CD4-positive, alpha-beta memory T cell (primary cell): ENCODE measurements around the gene POLE. TPM values are rescaled to one million over a fixed set of nuclear protein-coding genes. Genes with fewer than 3 reads are reported as not detected.
A peak's percentile ranks its signal among the peaks of the same experiment; 100 is the strongest.

ENCODE experiments used
- CTCF ChIA-PET: fragments of 350-600 bp; sonication (Branson Sonifier 250); formaldehyde crosslinking; loops from one replicate; lab custom pipeline; 2021; ENCODE audit warnings: inconsistent platforms; ENCODE audit not compliant: partially characterized antibody; lab: Charles Lee
- POLR2A ChIA-PET: fragments of 350-600 bp; sonication (Branson Sonifier 250); formaldehyde crosslinking; loops from one replicate; lab custom pipeline; 2021; ENCODE audit not compliant: partially characterized antibody; lab: Charles Lee
- DNase-seq, 5 donors: peaks; one replicate each; pipeline versions ENCODE4 v3.0.0 to v3.0.0-alpha.2; 2020 to 2022; ENCODE audit warnings: mixed read lengths in 1 of 5
- H3K27ac ChIP-seq: one replicate; pipeline ENCODE4 v1.7.0; 2013; ENCODE audit warnings: low read depth, low read length
- H3K27me3 ChIP-seq: 2 replicates; pipeline ENCODE4 v1.7.0; 2013; ENCODE audit warnings: mild to moderate bottlenecking, low read length, moderate library complexity; ENCODE audit not compliant: insufficient read depth
- H3K36me3 ChIP-seq: 2 replicates; pipeline ENCODE4 v1.7.0; 2013; ENCODE audit warnings: mild to moderate bottlenecking, low read length, moderate library complexity; ENCODE audit not compliant: insufficient read depth
- H3K4me1 ChIP-seq: 2 replicates; pipeline ENCODE4 v1.7.0; 2013; ENCODE audit warnings: mild to moderate bottlenecking, low read length, moderate library complexity; ENCODE audit not compliant: insufficient read depth
- H3K4me3 ChIP-seq, 2 donors: one replicate each; pipeline ENCODE4 v1.7.0; 2013; ENCODE audit warnings: low read length in 2 of 2, mild to moderate bottlenecking in 1 of 2
- H3K9me3 ChIP-seq, 2 donors: one replicate each; pipeline ENCODE4 v1.7.0; 2013; ENCODE audit warnings: low read length in 2 of 2, control low read depth in 1 of 2; ENCODE audit not compliant: control insufficient read depth in 1 of 2
- H3K27ac Mint-ChIP-seq, 7 donors: one replicate each; pipeline ENCODE4 v1.8.0; 2020 to 2021; ENCODE audit warnings: mixed read lengths in 7 of 7, mild to moderate bottlenecking in 6 of 7, inconsistent platforms in 3 of 7, moderate library complexity in 3 of 7
- H3K27me3 Mint-ChIP-seq, 2 donors: one replicate each; pipeline ENCODE4 v1.8.0; 2020 to 2021; ENCODE audit warnings: mixed read lengths in 2 of 2
- H3K36me3 Mint-ChIP-seq, 2 donors: one replicate each; pipeline ENCODE4 v1.8.0; 2020 to 2021; ENCODE audit warnings: mixed read lengths in 2 of 2, inconsistent platforms in 1 of 2, mild to moderate bottlenecking in 1 of 2
- H3K4me1 Mint-ChIP-seq, 4 donors: one replicate each; pipeline ENCODE4 v1.8.0; 2020 to 2021; ENCODE audit warnings: mixed read lengths in 4 of 4, mild to moderate bottlenecking in 1 of 4
- H3K4me3 Mint-ChIP-seq, 8 donors: one replicate each; pipeline ENCODE4 v1.8.0; 2020 to 2021; ENCODE audit warnings: mixed read lengths in 8 of 8, mild to moderate bottlenecking in 7 of 8, moderate library complexity in 6 of 8, inconsistent platforms in 3 of 8
- H3K9me3 Mint-ChIP-seq, 8 donors: one replicate each; pipeline ENCODE4 v1.8.0; 2020 to 2021; ENCODE audit warnings: mixed read lengths in 8 of 8, mild to moderate bottlenecking in 5 of 8, inconsistent platforms in 3 of 8, moderate library complexity in 1 of 8
- intact Hi-C: fragments of 100-400 bp; cut with micrococcal nuclease; formaldehyde crosslinking; loops from one replicate; pipeline ENCODE4 v1.15.1; 2023
- polyA plus RNA-seq, 2 donors: library from polyadenylated mRNA; unstranded; fragments of 300-500 nt; fragmentation: Illumina TruSeq; gene quantifications; one replicate each; pipeline ENCODE4 v1.2.3, GENCODE V29; 2021
- total RNA-seq, 2 experiments: library from RNA; stranded (reverse); gene quantifications; one replicate each; pipeline ENCODE4 v1.2.3, GENCODE V29; 2021

Gene POLE
- total and polyA plus RNA-seq, 4 experiments from 2014 or later, result 2.2 to 75.4 (median 37.9) TPM

GRCh38 chr12:132677492-132677891 lies 9.7 kb downstream of the POLE start:
- POLR2A ChIA-PET, result no interaction called here
- Histone ChIP-seq H3K4me3 (no peak overlapping the region), H3K27me3 (no peaks in the 10 kb centered on the region), H3K36me3 (peaks cover 44% of the 10 kb centered on the region), H3K4me1 (peaks cover 3% of the 10 kb centered on the region), H3K9me3 (no peaks in the 10 kb centered on the region), H3K27ac (no peak overlapping the region)
- intact Hi-C loops, result no loop called here
- no peak overlapping the region for H3K4me3 Mint-ChIP-seq
- CTCF ChIA-PET, result no interaction called here
- no peak for DNase-seq
- H3K4me1 Mint-ChIP-seq, result peaks cover 0 to 18% (median 6%) of the 10 kb centered on the region in 4 donors
- no peaks in the 10 kb centered on the region for H3K27me3 Mint-ChIP-seq
- no peaks in the 10 kb centered on the region for H3K9me3 Mint-ChIP-seq
- peaks cover 41 to 67% of the 10 kb centered on the region in 2 donors for H3K36me3 Mint-ChIP-seq
- no peak overlapping the region for H3K27ac Mint-ChIP-seq

GRCh38 chr12:132675757-132676432 lies 11.2 kb downstream of the POLE start:
- POLR2A ChIA-PET, result no interaction called here
- Histone ChIP-seq H3K36me3 (peaks cover 52% of the 10 kb centered on the region), H3K27me3 (no peaks in the 10 kb centered on the region), H3K27ac (no peak overlapping the region), H3K4me3 (no peak overlapping the region), H3K9me3 (no peaks in the 10 kb centered on the region), H3K4me1 (peaks cover 5% of the 10 kb centered on the region)
- peaks cover 0 to 1% (median 0%) of the 10 kb centered on the region in 8 donors for H3K9me3 Mint-ChIP-seq
- H3K27me3 Mint-ChIP-seq, result no peaks in the 10 kb centered on the region
- DNase-seq, result no peak
- peak overlapping the region in 1 of 7 donors; percentile 35 for H3K27ac Mint-ChIP-seq
- no peak overlapping the region for H3K4me3 Mint-ChIP-seq
- H3K4me1 Mint-ChIP-seq, result peaks cover 5 to 23% (median 9%) of the 10 kb centered on the region in 4 donors
- intact Hi-C loops, result no loop called here
- CTCF ChIA-PET, result interaction anchor here (0.7 kb wide), 1 partner anchor 19 kb away, joined by 3 read pairs; no protein-coding TSS in a partner anchor
- H3K36me3 Mint-ChIP-seq, result peaks cover 47 to 73% of the 10 kb centered on the region in 2 donors

- H3K27me3 Mint-ChIP-seq, result no peaks in the 10 kb centered on the region
- H3K9me3 Mint-ChIP-seq, result peaks cover 0 to 1% (median 0%) of the 10 kb centered on the region in 8 donors
- peaks cover 49% of the 10 kb centered on the region for H3K36me3 ChIP-seq
- intact Hi-C loops, result no loop called here
- no peak for DNase-seq
- H3K4me1 ChIP-seq, result peaks cover 5% of the 10 kb centered on the region
- peaks cover 3 to 12% (median 6%) of the 10 kb centered on the region in 4 donors for H3K4me1 Mint-ChIP-seq
- ChIA-PET CTCF (no interaction called here), POLR2A (no interaction called here)
- no peaks in the 10 kb centered on the region for H3K27me3 ChIP-seq
- H3K4me3 ChIP-seq, result no peak overlapping the region
- H3K9me3 ChIP-seq, result no peaks in the 10 kb centered on the region
- no peak overlapping the region for H3K4me3 Mint-ChIP-seq
- no peak overlapping the region for H3K27ac ChIP-seq
- peaks cover 43 to 69% of the 10 kb centered on the region in 2 donors for H3K36me3 Mint-ChIP-seq
- H3K27ac Mint-ChIP-seq, result peak overlapping the region in 1 of 7 donors; percentile 61
Observed at GRCh38 chr12:132674561-132674960, 12.6 kb downstream of the POLE start.

GRCh38 chr12:132673288-132674179 lies 13.6 kb downstream of the POLE start:
- Histone ChIP-seq H3K36me3 (peaks cover 42% of the 10 kb centered on the region), H3K9me3 (no peaks in the 10 kb centered on the region), H3K4me3 (no peak overlapping the region), H3K4me1 (peaks cover 5% of the 10 kb centered on the region), H3K27me3 (no peaks in the 10 kb centered on the region), H3K27ac (no peak overlapping the region)
- ChIA-PET CTCF (no interaction called here), POLR2A (no interaction called here)
- Mint-ChIP-seq H3K4me3 (no peak overlapping the region), H3K4me1 (peaks cover 3 to 12% (median 6%) of the 10 kb centered on the region in 4 donors), H3K27ac (peak overlapping the region in 2 of 7 donors; percentile 42 to 59), H3K9me3 (peaks cover 0 to 1% (median 0%) of the 10 kb centered on the region in 8 donors), H3K36me3 (peaks cover 43 to 68% of the 10 kb centered on the region in 2 donors), H3K27me3 (no peaks in the 10 kb centered on the region)
- intact Hi-C loops, result no loop called here
- no peak for DNase-seq

GRCh38 chr12:132672678-132673077 lies 14.5 kb downstream of the POLE start:
- ChIA-PET POLR2A (no interaction called here), CTCF (no interaction called here)
- Histone ChIP-seq H3K4me3 (no peak overlapping the region), H3K27ac (no peak overlapping the region), H3K9me3 (no peaks in the 10 kb centered on the region), H3K4me1 (peaks cover 5% of the 10 kb centered on the region), H3K27me3 (no peaks in the 10 kb centered on the region), H3K36me3 (peaks cover 42% of the 10 kb centered on the region)
- intact Hi-C loops, result no loop called here
- Mint-ChIP-seq H3K36me3 (peaks cover 50 to 69% of the 10 kb centered on the region in 2 donors), H3K4me3 (no peak overlapping the region), H3K9me3 (peaks cover 0 to 1% (median 0%) of the 10 kb centered on the region in 8 donors), H3K27me3 (no peaks in the 10 kb centered on the region), H3K4me1 (peaks cover 3 to 12% (median 6%) of the 10 kb centered on the region in 4 donors), H3K27ac (peak overlapping the region in 2 of 7 donors; percentile 12 to 42)
- DNase-seq, result no peak

GRCh38 chr12:132672116-132672515 lies 15.0 kb downstream of the POLE start:
- intact Hi-C loops, result no loop called here
- Mint-ChIP-seq H3K27ac (peak overlapping the region in 4 of 7 donors; percentile 36 to 87 (median 66)), H3K4me1 (peaks cover 3 to 12% (median 6%) of the 10 kb centered on the region in 4 donors), H3K27me3 (no peaks in the 10 kb centered on the region), H3K36me3 (peaks cover 51 to 68% of the 10 kb centered on the region in 2 donors), H3K4me3 (peak overlapping the region in 1 of 8 donors; percentile 40), H3K9me3 (peaks cover 0 to 1% (median 0%) of the 10 kb centered on the region in 8 donors)
- no peaks in the 10 kb centered on the region for H3K9me3 ChIP-seq
- H3K27me3 ChIP-seq, result no peaks in the 10 kb centered on the region
- POLR2A ChIA-PET, result no interaction called here
- peaks cover 43% of the 10 kb centered on the region for H3K36me3 ChIP-seq
- CTCF ChIA-PET, result no interaction called here
- no peak overlapping the region for H3K27ac ChIP-seq
- peaks cover 5% of the 10 kb centered on the region for H3K4me1 ChIP-seq
- DNase-seq, result no peak
- H3K4me3 ChIP-seq, result no peak overlapping the region
